GM10266 (cell line): Measurements from ENCODE around the gene ANKIB1.

Experiments used
- DNase-seq: peaks from one replicate; pipeline ENCODE4 v3.0.0; 2012; ENCODE audit errors: extremely low spot score
- TF ChIP-seq, protein P1 (sequence below): IDR thresholded peaks from 2 replicates; pipeline ENCODE4 v1.5.1; 2012; ENCODE audit warnings: mild to moderate bottlenecking, low read depth; ENCODE audit not compliant: control insufficient read depth, insufficient read depth; ENCODE audit errors: missing control alignments

Gene ANKIB1

DNA sequence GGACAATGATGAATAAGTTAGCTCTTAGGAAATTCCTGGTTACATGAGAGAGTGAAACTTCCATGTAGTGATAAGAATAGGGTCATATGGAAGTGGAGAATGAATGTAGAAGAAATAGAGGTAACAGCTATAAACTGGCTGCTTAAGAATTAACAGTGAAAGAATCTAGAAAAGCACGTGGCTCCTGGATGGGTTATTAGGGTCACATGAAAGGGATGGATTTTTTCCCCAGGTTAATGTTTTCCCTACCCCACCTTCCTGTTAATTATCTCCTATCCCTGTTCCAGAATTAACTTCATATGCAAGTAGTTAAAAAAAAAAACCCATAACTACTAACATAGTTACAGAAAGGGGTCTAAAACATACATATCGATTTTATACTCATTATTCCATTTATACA, 58.0 kb downstream of the ANKIB1 start:
- TF ChIP-seq, protein P1, sequence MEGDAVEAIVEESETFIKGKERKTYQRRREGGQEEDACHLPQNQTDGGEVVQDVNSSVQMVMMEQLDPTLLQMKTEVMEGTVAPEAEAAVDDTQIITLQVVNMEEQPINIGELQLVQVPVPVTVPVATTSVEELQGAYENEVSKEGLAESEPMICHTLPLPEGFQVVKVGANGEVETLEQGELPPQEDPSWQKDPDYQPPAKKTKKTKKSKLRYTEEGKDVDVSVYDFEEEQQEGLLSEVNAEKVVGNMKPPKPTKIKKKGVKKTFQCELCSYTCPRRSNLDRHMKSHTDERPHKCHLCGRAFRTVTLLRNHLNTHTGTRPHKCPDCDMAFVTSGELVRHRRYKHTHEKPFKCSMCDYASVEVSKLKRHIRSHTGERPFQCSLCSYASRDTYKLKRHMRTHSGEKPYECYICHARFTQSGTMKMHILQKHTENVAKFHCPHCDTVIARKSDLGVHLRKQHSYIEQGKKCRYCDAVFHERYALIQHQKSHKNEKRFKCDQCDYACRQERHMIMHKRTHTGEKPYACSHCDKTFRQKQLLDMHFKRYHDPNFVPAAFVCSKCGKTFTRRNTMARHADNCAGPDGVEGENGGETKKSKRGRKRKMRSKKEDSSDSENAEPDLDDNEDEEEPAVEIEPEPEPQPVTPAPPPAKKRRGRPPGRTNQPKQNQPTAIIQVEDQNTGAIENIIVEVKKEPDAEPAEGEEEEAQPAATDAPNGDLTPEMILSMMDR, result no peak

DNA sequence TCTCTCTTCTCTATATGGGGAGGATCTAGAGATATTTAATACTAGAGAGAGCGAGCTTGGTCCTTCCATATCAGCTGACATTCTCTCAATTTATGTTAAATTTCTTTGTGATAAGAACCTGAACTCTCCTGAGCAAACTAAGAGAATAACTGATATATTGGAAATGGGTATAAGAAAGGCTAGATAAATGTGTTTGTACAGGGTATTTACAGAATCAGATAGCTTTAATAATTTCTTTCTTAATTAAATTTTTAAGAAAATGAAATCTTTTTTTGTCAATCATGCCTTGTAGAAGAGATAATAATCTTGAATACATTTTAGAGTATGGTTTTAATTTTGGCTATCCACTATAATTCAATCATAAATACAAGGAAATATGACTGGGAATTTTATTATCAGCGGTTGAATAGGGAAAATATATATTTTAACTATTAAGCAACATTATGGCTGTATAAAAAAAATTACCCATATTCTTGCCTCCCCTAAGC, 58.7 kb downstream of the ANKIB1 start:
- TF ChIP-seq, protein P1, result no peak

More for the DNA sequence above, 58.0 kb downstream of the ANKIB1 start:
- no peak for DNase-seq

GRCh38 chr7:92306153-92306552, 60.4 kb downstream of the ANKIB1 start:
- TF ChIP-seq, protein P1, result no peak
- DNase-seq, result no peak

More for the DNA sequence above, 58.7 kb downstream of the ANKIB1 start:
- no peak for DNase-seq

GRCh38 chr7:92313055-92313454, 67.3 kb downstream of the ANKIB1 start:
- DNase-seq, result no peak
- TF ChIP-seq, protein P1, result no peak

- TF ChIP-seq, protein P1, result no peak
- no peak for DNase-seq
Observed at GRCh38 chr7:92319243-92319642, 73.5 kb downstream of the ANKIB1 start.

DNA sequence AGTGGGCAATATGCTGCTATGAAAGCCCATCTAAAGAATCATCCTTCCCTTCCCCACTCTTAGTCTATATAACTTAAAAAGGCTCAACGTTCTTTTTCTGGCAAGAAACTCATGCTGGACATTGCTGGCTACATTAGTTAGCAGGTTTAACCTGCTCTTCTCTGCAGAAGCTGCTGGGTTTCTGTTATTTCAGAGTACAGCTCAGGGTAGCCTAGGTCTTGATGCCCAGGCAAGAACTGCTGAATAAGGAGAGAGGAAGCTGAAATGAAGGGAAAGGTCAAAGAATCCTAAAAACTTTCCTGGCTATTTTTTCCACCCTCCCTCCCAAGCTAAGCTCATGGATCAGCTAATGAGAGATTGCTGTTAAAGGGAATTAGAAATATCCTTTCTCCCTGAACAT, 79.4 kb downstream of the ANKIB1 start:
- TF ChIP-seq, protein P1, result no peak
- DNase-seq, result no peak

- TF ChIP-seq, protein P1, result no peak
- no peak for DNase-seq
Observed at GRCh38 chr7:92325858-92326257, 80.1 kb downstream of the ANKIB1 start.
